H1 (cell line): ENCODE measurements around the gene PHRF1. TPM values are rescaled to one million over a fixed set of nuclear protein-coding genes. Genes with fewer than 3 reads are reported as not detected.

Source experiments
- RAD21 ChIP-seq, 2 experiments: IDR thresholded peaks in 1 of 2; conservative IDR thresholded peaks in 1 of 2; 2 replicates each; pipeline ENCODE4 v1.6.1; 2011; ENCODE audit warnings: low read depth in 2 of 2, low read length in 2 of 2, improper control_type of control experiment in 1 of 2, inconsistent platforms in 1 of 2, mild to moderate bottlenecking in 1 of 2, moderate library complexity in 1 of 2
- RNF2 ChIP-seq: fragments of 200-900, 300-1000 bp; sonication (generic); IDR thresholded peaks from 2 replicates; pipeline ENCODE4 v1.7.1; 2016; ENCODE audit warnings: borderline replicate concordance, low read depth, mild to moderate bottlenecking, antibody characterized with exemption, low read length; ENCODE audit not compliant: poor library complexity, severe bottlenecking; ENCODE audit errors: missing control alignments
- polyA plus RNA-seq, 7 experiments: library from polyadenylated mRNA; depleted of rRNA in 3 of 7; stranded (reverse) in 5 of 7; unstranded in 2 of 7; fragments of >200 nt in 5 of 7; fragments of 200-250 nt in 2 of 7; gene quantifications; 1 replicate in 5 of 7; 2 replicates in 1 of 7; 4 replicates in 1 of 7; pipeline versions ENCODE4 v1.2.1 to v1.2.3, GENCODE V29; 2011 to 2013; ENCODE audit warnings: missing spikeins in 2 of 7, mixed read lengths in 2 of 7
- total RNA-seq: library from RNA; stranded (reverse); fragmentation: NEBNext Ultra II Directional; extraction: Animal tissue kit (Norgen Biotek cat#: 25700); gene quantifications from 2 replicates; pipeline ENCODE4 v1.2.1, GENCODE V29; 2021
- TF ChIP-seq, protein P1 (sequence below): IDR thresholded peaks from 2 replicates; pipeline ENCODE4 v1.6.1; 2011; ENCODE audit warnings: low read length, improper control_type of control experiment
- TF ChIP-seq, protein P2 (sequence below): IDR thresholded peaks from 2 replicates; pipeline ENCODE4 v1.6.1; 2012; ENCODE audit warnings: inconsistent platforms

PHRF1 gene
- total and polyA plus RNA-seq, 2 of the 8 experiments (the other 6 are each of a cell fraction or from before 2014, with no cell fraction given): 13.4 to 37.3 TPM

DNA sequence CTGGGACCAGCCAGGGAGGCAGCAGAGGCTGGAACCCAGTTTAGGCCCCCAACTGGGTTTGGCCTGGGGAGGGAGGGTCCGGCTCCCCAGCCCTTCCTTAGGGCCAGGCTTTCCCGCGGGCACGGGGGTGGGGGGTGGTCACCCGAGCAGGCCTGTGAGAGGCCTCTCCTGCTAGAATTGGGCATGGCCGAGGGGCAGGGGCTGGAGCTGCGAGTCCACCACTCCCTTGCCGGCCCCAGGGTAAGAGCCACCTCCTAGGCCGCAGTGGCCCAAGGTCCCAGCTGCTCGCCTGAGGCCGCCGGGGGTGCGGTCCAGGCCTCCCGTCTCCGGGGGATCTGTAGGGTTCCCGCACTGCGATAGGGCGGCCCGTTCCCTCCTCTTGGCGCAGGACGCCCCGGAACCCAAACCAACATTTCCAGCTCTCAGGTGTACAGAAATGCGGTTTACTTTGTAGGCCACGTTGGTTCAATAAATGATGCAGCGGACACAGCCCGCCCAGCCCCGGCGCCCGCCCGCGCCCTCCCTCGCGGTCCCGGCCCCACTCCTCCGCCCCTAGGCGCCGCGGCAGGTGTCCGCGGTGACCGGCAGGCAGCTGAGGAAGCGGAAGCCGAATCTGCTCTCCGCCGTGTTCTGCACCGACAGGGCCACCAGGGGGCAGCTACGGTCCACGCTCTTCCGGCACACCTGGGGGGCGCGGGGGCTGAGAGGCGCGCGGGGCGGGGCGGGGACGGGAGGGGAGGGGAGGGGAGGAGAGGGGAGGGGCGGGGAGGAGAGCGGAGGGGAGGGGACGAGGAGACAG lies 21.6 kb upstream of the PHRF1 start (continued):
- TF ChIP-seq, protein P1, sequence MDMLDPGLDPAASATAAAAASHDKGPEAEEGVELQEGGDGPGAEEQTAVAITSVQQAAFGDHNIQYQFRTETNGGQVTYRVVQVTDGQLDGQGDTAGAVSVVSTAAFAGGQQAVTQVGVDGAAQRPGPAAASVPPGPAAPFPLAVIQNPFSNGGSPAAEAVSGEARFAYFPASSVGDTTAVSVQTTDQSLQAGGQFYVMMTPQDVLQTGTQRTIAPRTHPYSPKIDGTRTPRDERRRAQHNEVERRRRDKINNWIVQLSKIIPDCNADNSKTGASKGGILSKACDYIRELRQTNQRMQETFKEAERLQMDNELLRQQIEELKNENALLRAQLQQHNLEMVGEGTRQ: no peak
- TF ChIP-seq RAD21 (IDR thresholded peaks at IDR 0.05 in 1 of 2, conservative IDR thresholded peaks at IDR 0.05 in 1 of 2; ENCODE audit: low read depth in 2 of 2, low read length in 2 of 2) (peak; percentile 77 to 79), RNF2 (no peak)
- TF ChIP-seq, protein P2, sequence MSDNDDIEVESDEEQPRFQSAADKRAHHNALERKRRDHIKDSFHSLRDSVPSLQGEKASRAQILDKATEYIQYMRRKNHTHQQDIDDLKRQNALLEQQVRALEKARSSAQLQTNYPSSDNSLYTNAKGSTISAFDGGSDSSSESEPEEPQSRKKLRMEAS: 0 out of 2 replicates have a peak, but pooled peaks have one; percentile 48
- TF ChIP-seq, all 59 proteins: peak for 6
